MCF 10A (cell line): ENCODE results near the gene ITGA3. TPM values are rescaled to one million over a fixed set of nuclear protein-coding genes. Genes with fewer than 3 reads are reported as not detected.
A peak's percentile ranks its signal among the peaks of the same experiment; 100 is the strongest.

Experiments used
- BruUV-seq: library from RNA; stranded (reverse); fragments of 400-500 nt; replicated peaks from 2 replicates; lab custom pipeline; 2021; lab: Mats Ljungman, UMichigan
- CTCF ChIA-PET: fragments of 300-600 bp; sonication (Branson Sonifier 250); formaldehyde crosslinking; extraction: SDS; loops from one replicate; lab custom pipeline; 2021; ENCODE audit warnings: antibody characterized with exemption, inconsistent platforms; lab: Yijun Ruan, JAX
- POLR2A ChIA-PET: fragments of 300-600, 350-650 bp; sonication (Branson Sonifier 250); formaldehyde crosslinking; extraction: SDS; loops from one replicate; lab custom pipeline; 2020; ENCODE audit warnings: antibody characterized with exemption, inconsistent platforms; lab: Yijun Ruan, JAX
- DNase-seq: peaks from one replicate; pipeline ENCODE4 v3.0.0-alpha.2; 2018; ENCODE audit not compliant: unreplicated experiment
- H3K27ac Mint-ChIP-seq: one replicate; pipeline ENCODE4 v1.8.0; 2022; ENCODE audit warnings: mild to moderate bottlenecking, low read depth, mixed read lengths; ENCODE audit not compliant: unreplicated experiment
- H3K27me3 Mint-ChIP-seq: one replicate; pipeline ENCODE4 v1.8.0; 2022; ENCODE audit warnings: mixed read lengths; ENCODE audit not compliant: insufficient read depth, unreplicated experiment
- H3K36me3 Mint-ChIP-seq: one replicate; pipeline ENCODE4 v1.8.0; 2022; ENCODE audit warnings: mild to moderate bottlenecking, moderate library complexity, mixed read lengths; ENCODE audit not compliant: insufficient read depth, unreplicated experiment
- H3K4me1 Mint-ChIP-seq: one replicate; pipeline ENCODE4 v1.8.0; 2022; ENCODE audit warnings: mixed read lengths; ENCODE audit not compliant: insufficient read depth, unreplicated experiment
- H3K4me3 Mint-ChIP-seq: one replicate; pipeline ENCODE4 v1.8.0; 2022; ENCODE audit warnings: mild to moderate bottlenecking, moderate library complexity, mixed read lengths; ENCODE audit not compliant: unreplicated experiment
- H3K9me3 Mint-ChIP-seq: one replicate; pipeline ENCODE4 v1.8.0; 2022; ENCODE audit warnings: mixed read lengths; ENCODE audit not compliant: unreplicated experiment
- intact Hi-C: fragments of 100-400 bp; cut with micrococcal nuclease; formaldehyde crosslinking; loops from 2 replicates; pipeline ENCODE4 v1.14.1; 2022
- total RNA-seq: library from RNA; stranded (reverse); gene quantifications from 2 replicates; pipeline ENCODE4 v1.2.3, GENCODE V29; 2022
- TF ChIP-seq, protein P1 (sequence below): fragments of 200-600 bp; IDR thresholded peaks from one replicate; pipeline ENCODE4 v1.8.0; 2022; ENCODE audit warnings: antibody characterized with exemption, mild to moderate bottlenecking; ENCODE audit not compliant: unreplicated experiment

ITGA3 gene
- total RNA-seq, 1 experiment from 2014 or later = 588 TPM

DNA sequence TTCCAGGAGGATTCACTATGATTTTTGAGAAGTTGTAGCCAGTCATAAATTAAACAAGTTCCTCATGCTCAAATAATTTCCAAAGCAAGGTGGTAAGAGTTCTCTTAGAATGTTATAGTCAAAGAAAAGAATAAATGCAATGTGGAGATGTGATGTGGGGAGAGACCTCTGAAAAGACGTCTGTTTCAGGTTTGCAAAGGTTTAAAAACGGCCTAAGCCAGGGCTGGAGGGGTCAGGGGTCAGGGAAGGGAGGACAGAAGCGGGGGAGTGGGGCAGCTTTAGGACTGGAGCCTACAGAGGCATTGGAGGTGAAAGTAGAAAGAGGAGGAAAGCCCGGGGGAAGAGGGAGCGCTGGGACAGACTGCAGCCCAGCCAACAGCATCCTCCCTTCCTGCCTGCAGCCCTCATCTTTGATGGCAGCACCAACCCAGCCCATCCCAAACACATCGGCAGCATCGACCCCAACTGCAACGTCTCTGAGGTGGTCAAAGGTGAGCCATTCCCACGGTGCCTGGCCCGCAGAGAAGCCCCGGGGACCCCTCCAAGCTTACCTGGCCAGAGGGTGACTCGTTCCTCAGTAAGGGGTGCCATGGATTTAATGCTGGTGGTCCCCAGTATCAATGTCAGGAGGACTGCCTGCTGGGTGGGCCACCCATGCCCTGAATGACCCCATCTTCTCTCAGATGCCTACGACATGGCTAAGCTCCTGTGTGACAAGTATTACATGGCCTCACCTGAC, 50.7 kb downstream of the ITGA3 start:
- no peaks in the 10 kb centered on the region for H3K9me3 Mint-ChIP-seq
- intact Hi-C loops = no loop called here
- ChIA-PET POLR2A (interaction anchor here (3.4 kb wide), 1 partner anchor 43 kb away, joined by 14 read pairs; the partner anchor contains the start of gene PPP1R9B), CTCF (interaction anchor here (0.6 to 6.3 kb wide), 6 partner anchors 9 to 350 kb away, joined by 3 to 44 read pairs (median 4); partner anchors contain the start of gene PDK2)
- H3K36me3 Mint-ChIP-seq = peaks cover 6% of the 10 kb centered on the region
- no peak for DNase-seq
- H3K27ac Mint-ChIP-seq = no peak overlapping the region
- no TSS peak for BruUV-seq
- H3K27me3 Mint-ChIP-seq = no peaks in the 10 kb centered on the region
- H3K4me1 Mint-ChIP-seq = peaks cover 23% of the 10 kb centered on the region
- TF ChIP-seq, protein P1, sequence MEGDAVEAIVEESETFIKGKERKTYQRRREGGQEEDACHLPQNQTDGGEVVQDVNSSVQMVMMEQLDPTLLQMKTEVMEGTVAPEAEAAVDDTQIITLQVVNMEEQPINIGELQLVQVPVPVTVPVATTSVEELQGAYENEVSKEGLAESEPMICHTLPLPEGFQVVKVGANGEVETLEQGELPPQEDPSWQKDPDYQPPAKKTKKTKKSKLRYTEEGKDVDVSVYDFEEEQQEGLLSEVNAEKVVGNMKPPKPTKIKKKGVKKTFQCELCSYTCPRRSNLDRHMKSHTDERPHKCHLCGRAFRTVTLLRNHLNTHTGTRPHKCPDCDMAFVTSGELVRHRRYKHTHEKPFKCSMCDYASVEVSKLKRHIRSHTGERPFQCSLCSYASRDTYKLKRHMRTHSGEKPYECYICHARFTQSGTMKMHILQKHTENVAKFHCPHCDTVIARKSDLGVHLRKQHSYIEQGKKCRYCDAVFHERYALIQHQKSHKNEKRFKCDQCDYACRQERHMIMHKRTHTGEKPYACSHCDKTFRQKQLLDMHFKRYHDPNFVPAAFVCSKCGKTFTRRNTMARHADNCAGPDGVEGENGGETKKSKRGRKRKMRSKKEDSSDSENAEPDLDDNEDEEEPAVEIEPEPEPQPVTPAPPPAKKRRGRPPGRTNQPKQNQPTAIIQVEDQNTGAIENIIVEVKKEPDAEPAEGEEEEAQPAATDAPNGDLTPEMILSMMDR = no peak
- H3K4me3 Mint-ChIP-seq = no peak overlapping the region

DNA sequence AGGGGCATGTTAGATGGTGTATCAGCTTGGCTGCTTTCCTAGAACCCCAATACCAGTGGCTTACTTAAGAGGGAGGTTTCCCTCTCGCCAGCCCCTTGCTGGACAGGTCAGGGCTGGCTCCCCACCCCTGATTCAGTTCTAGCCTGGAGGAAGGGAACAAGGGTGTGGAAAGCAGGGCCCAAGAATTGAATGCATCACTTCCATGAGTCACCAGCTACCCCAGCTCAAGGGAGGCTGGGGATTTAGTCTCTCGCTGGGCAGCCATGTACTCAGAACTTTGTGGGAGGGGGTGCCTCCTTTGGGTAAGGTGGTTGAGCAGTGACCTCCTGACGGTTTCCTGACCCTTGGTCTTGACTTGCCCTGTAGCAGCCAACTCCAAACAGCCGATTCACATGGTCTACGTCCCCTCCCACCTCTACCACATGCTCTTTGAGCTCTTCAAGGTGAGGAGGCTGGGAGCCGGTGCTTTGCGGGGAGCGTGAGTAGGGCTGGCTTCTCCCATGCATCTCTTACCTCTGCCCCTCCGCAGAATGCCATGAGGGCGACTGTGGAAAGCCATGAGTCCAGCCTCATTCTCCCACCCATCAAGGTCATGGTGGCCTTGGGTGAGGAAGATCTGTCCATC, 52.0 kb downstream of the ITGA3 start:
- Mint-ChIP-seq H3K9me3 (no peaks in the 10 kb centered on the region), H3K27me3 (no peaks in the 10 kb centered on the region), H3K27ac (peak overlapping the region; percentile 39), H3K36me3 (peaks cover 11% of the 10 kb centered on the region), H3K4me1 (peaks cover 23% of the 10 kb centered on the region), H3K4me3 (no peak overlapping the region)
- intact Hi-C loops = no loop called here
- POLR2A ChIA-PET = interaction anchor here (0.6 to 3.4 kb wide), 11 partner anchors 7 to 276 kb away, joined by 3 to 14 read pairs (median 3); partner anchors contain the start of genes ITGA3 and PPP1R9B
- BruUV-seq = no TSS peak
- TF ChIP-seq, protein P1 = no peak
- CTCF ChIA-PET = interaction anchor here (0.7 to 6.3 kb wide), 7 partner anchors 11 to 54 kb away, joined by 3 to 44 read pairs (median 4); partner anchors contain the start of gene PDK2
- DNase-seq = peak; percentile 87

DNA sequence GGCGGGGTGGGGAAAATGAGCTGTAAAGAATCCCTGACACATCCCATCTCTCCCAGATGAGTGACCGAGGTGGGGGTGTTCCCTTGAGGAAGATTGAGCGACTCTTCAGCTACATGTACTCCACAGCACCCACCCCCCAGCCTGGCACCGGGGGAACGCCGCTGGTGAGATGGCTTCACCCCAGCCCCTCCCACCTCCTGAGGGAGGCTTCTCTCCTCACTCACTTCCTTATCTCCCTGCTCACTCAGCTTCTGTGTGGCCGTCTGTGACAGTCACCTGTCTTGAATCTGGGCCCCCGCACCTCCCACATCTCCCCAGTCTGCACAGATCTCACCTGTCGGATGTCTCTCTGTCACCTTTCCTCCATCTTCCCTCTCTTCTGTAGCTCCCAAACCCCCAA, 52.6 kb downstream of the ITGA3 start:
- no TSS peak for BruUV-seq
- intact Hi-C loops = no loop called here
- ChIA-PET POLR2A (interaction anchor here (0.8 to 3.4 kb wide), 6 partner anchors 8 to 43 kb away, joined by 3 to 14 read pairs (median 6); partner anchors contain the start of gene PPP1R9B), CTCF (interaction anchor here (0.8 to 6.3 kb wide), 7 partner anchors 10 to 80 kb away, joined by 3 to 44 read pairs (median 4); partner anchors contain the start of gene PDK2)
- no peaks in the 10 kb centered on the region for H3K9me3 Mint-ChIP-seq
- peaks cover 11% of the 10 kb centered on the region for H3K36me3 Mint-ChIP-seq
- no peak overlapping the region for H3K4me3 Mint-ChIP-seq
- H3K27me3 Mint-ChIP-seq = no peaks in the 10 kb centered on the region
- no peak overlapping the region for H3K27ac Mint-ChIP-seq
- TF ChIP-seq, protein P1 = no peak
- DNase-seq = no peak
- peaks cover 23% of the 10 kb centered on the region for H3K4me1 Mint-ChIP-seq

DNA sequence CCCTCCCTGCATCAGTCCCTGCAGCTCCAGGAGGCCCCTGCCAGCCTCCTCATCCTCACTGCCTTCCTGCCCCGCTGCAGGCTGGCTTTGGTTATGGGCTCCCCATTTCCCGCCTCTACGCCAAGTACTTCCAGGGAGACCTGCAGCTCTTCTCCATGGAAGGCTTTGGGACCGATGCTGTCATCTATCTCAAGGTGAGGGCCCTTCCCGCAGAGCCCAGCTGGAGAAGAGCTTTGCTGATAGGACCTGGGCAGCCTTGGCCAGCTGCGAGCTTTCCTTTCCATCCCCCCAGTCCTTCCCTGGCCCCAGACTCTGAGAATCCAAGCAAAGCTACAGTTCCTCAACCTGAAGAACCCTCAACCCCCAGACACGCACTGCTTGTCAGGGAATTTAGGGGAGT, 53.3 kb downstream of the ITGA3 start:
- DNase-seq = no peak
- Mint-ChIP-seq H3K4me3 (no peak overlapping the region), H3K27ac (no peak overlapping the region), H3K4me1 (peaks cover 23% of the 10 kb centered on the region), H3K9me3 (no peaks in the 10 kb centered on the region), H3K36me3 (peaks cover 11% of the 10 kb centered on the region), H3K27me3 (no peaks in the 10 kb centered on the region)
- POLR2A ChIA-PET = interaction anchor here (0.8 to 3.4 kb wide), 6 partner anchors 9 to 43 kb away, joined by 3 to 14 read pairs (median 6); partner anchors contain the start of gene PPP1R9B
- CTCF ChIA-PET = interaction anchor here (0.6 to 6.3 kb wide), 6 partner anchors 11 to 111 kb away, joined by 3 to 44 read pairs (median 4); partner anchors contain the start of gene PDK2
- BruUV-seq = no TSS peak
- intact Hi-C loops = no loop called here
- TF ChIP-seq, protein P1 = no peak
